Kidney epithelial cell (primary cell): ENCODE measurements around the gene AHR. TPM values are rescaled to one million over a fixed set of nuclear protein-coding genes. Genes with fewer than 3 reads are reported as not detected.

Experiments
- DNase-seq: peaks from one replicate; pipeline ENCODE4 v3.0.0-alpha.2; 2010; ENCODE audit warnings: low read depth
- H3K27me3 ChIP-seq: 2 replicates; pipeline ENCODE4 v1.6.0; 2011; ENCODE audit warnings: low read length; ENCODE audit not compliant: control insufficient read depth, insufficient read depth
- H3K36me3 ChIP-seq: 2 replicates; pipeline ENCODE4 v1.5.1; 2011; ENCODE audit warnings: low read length; ENCODE audit not compliant: control insufficient read depth, insufficient read depth
- H3K4me3 ChIP-seq: 2 replicates; pipeline ENCODE4 v1.5.1; 2011; ENCODE audit warnings: low read depth, mild to moderate bottlenecking, control low read depth, low read length
- total RNA-seq: library from RNA; depleted of rRNA; stranded (reverse); fragments of >200 nt; gene quantifications from 2 replicates; pipeline ENCODE4 v1.2.3, GENCODE V29; 2015
- TF ChIP-seq, protein P1 (sequence below): IDR thresholded peaks from 2 replicates; pipeline ENCODE4 v1.5.1; 2011; ENCODE audit warnings: mild to moderate bottlenecking, moderate library complexity, low read length, control low read depth, inconsistent platforms; ENCODE audit not compliant: insufficient read depth, poor library complexity, severe bottlenecking

AHR gene
- total RNA-seq, 1 donor from 2014 or later, result 29.0 TPM

DNA sequence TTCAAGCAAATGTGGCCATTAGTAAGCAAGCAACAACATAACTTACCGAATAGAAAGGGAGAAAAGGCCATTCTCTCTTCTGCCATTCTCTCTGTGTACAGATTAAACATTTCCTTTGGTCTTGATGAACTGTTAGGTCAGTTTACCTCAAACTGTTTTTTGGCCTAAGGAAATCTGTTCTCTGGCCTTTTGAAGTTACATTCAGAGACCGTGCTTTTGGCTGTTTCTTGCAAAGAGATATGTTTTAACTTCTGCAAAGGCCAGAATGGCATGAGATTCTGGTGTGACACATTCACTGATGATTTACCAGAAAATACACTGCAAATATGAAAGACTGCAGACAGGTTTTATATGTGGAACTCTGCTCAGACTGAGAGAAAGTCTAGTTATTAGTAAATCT, 22.2 kb downstream of the AHR start:
- no peak for DNase-seq
- Histone ChIP-seq H3K4me3 (no peak overlapping the region), H3K27me3 (no peaks in the 10 kb centered on the region), H3K36me3 (no peaks in the 10 kb centered on the region)
- TF ChIP-seq, protein P1, sequence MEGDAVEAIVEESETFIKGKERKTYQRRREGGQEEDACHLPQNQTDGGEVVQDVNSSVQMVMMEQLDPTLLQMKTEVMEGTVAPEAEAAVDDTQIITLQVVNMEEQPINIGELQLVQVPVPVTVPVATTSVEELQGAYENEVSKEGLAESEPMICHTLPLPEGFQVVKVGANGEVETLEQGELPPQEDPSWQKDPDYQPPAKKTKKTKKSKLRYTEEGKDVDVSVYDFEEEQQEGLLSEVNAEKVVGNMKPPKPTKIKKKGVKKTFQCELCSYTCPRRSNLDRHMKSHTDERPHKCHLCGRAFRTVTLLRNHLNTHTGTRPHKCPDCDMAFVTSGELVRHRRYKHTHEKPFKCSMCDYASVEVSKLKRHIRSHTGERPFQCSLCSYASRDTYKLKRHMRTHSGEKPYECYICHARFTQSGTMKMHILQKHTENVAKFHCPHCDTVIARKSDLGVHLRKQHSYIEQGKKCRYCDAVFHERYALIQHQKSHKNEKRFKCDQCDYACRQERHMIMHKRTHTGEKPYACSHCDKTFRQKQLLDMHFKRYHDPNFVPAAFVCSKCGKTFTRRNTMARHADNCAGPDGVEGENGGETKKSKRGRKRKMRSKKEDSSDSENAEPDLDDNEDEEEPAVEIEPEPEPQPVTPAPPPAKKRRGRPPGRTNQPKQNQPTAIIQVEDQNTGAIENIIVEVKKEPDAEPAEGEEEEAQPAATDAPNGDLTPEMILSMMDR, result no peak

DNA sequence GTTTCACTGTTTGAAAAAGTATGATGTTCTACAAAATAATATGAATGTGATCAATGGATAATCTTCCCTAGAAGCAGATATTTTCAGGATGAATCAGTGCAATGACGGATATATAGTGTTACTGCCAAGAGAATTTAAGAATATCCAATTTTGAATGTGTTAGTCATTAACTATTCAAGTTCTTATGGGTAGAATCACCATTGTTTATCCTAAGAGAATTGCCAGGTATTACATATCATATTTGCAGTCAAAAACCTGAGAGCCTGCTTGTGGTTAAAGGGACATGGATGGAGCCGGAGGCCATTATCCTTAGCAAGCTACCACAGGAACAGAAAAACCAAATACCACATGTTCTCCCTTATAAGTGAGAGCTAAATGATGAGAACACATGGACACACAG, 26.9 kb downstream of the AHR start:
- Histone ChIP-seq H3K36me3 (no peaks in the 10 kb centered on the region), H3K27me3 (no peaks in the 10 kb centered on the region), H3K4me3 (no peak overlapping the region)
- TF ChIP-seq, protein P1, result no peak
- DNase-seq, result peak; percentile 26

DNA sequence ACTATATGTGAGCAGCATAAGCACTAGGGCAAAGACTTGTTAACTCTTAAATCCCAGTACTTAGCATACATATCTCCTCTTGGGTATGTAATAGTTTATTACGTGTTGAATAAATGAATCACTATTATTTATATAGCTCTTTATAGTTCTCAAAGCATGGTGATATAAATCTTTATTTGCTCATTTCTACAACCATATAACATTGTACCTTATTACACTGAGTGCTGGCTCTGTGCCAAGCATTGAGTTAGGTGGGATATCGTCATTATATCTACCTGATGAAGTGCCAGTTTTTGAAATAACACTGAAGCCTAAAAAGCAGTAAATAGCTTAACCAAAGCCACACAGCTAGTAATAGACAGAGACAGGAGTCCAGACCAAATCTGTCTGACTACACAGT, 27.9 kb downstream of the AHR start:
- no peak overlapping the region for H3K4me3 ChIP-seq
- no peaks in the 10 kb centered on the region for H3K36me3 ChIP-seq
- TF ChIP-seq, protein P1, result no peak
- DNase-seq, result no peak
- no peaks in the 10 kb centered on the region for H3K27me3 ChIP-seq

DNA sequence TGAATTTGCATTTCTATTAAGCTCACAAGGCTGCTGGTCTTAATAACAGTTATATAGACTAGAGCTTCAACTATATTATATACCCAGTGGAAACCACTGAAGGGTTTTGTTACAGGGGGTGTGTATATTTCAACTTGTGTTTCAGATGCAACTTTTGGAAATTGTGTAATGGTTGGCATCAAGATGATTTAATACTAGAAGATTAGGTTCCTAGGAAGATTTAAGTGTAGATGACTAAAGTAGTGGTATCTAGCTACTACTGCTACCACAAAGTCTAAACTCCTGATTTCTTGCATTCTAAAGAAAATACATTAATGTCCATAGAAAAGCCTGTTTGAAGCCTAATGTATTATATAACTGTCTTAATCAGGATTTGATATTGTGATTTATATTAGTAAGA, 30.2 kb downstream of the AHR start:
- no peak overlapping the region for H3K4me3 ChIP-seq
- no peaks in the 10 kb centered on the region for H3K27me3 ChIP-seq
- H3K36me3 ChIP-seq, result no peaks in the 10 kb centered on the region
- no peak for DNase-seq
- TF ChIP-seq, protein P1, result no peak

DNA sequence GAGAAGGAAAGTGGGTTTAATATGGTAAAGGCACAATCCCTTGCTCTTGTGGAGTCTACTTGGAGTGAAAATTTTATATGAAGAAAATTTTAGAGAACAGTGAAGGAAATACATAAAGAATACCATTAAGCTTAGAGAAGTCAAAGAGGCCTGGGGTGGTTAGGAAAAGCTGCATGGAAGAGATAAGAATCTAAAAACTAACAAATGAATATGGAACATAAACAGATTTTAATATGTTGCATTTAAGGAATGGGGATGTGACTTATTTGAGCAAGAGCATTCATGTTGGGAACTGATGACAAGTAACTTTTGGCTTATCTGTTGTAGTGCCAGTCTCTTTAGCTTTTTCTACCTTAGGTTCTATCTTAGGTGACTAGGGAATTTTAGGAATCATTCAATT, 31.0 kb downstream of the AHR start:
- Histone ChIP-seq H3K36me3 (no peaks in the 10 kb centered on the region), H3K27me3 (no peaks in the 10 kb centered on the region), H3K4me3 (no peak overlapping the region)
- TF ChIP-seq, protein P1, result no peak
- DNase-seq, result no peak

DNA sequence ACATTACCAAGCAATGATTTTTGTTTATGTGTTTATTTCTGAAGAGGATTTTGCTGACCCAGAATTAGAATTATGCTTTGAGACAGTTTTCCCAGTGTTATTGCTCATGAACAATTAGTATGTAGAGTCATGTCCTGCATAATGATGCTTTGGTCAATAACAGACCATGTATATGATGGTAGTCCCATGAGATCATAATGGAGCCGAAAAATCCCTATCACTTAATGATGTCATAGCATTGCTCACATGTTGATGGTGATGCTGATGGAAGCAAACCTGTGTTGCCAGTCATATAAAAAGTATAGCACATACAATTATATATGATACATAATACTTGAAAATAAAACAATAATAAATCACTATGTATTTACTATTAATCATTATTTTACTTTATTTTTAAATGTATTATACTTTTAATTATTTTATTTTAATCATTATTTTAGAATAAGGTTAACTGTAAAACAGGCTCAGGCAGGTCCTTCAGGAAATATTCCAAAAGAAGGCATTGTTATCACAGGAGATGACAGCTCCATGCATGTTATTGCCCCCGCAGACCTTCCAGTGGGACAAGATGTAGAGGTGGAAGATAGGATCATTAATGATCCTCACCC, 33.5 kb downstream of the AHR start:
- TF ChIP-seq, protein P1, result no peak
- H3K4me3 ChIP-seq, result no peak overlapping the region
- H3K27me3 ChIP-seq, result no peaks in the 10 kb centered on the region
- H3K36me3 ChIP-seq, result no peaks in the 10 kb centered on the region
- DNase-seq, result no peak
